Cortex of kidney (tissue), 1 donor: ENCODE results near the gene MMP24.
"Not testable (repeated sequence)": the region's sequence is repeated elsewhere in the genome, so short reads cannot be mapped to it uniquely, and the experiment has no call there.

Source experiments
- DNase-seq: peaks from one replicate; lab custom pipeline; 2025; lab: John Stamatoyannopoulos, UW

MMP24 gene

DNA sequence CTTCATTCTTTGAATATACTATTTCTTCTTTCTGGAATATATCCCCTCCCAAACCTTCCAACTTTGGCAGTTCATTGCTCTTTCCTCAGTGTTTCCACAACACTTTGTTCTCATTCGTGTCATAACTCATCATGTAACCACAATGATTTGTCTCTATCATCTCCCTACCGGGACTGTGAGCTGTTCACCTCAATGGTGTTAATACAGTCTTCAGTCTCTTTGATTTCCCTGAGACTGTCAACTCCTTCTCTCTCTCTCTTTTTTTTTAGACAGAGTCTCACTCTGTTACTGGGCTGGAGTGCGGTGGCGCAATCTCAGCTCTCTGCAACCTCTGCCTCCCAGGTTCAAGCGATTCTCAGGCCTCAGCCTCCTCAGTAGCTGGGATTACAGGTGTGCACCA is 2.5 kb upstream of the MMP24 start:
- DNase-seq, result no peak

GRCh38 chr20:35224536-35224935 is 2.0 kb upstream of the MMP24 start:
- DNase-seq, result no peak

DNA sequence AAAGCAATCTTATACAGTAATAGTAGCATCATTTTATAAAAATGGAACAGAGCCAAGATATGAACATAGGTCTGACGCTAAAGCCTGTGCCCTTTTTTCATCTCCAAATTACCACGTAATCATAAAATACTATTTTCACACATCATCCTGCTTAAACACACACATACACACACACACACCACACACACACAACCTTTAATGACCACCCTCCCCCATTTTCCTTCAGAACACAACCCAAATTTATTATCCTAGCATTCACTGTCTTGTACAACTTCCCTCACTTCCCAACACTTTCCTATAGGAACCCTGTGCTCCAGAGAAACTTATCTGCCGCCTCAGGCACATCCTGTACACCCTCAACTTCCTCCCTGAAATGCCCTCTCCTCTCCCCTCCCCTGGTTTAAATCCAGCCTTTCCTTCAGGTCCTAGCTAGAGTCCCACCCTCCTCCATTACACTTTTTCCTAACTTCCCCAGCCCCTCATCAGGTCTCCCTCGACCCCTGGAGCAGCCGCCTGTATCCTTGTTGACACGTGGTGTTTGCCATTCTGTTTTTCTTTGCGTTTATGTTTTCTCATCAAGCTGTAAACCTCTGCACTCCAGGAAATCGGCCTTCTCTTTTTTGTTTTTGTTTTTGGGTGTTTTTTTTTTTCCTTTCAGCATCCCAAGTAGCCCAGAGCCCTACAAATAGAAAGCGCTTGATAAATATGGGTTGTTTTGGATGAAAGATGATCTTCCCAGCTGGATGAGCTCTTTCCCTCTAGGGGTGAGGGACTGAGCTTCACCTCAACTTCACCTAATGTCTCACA is 968 bp upstream of the MMP24 start:
- no peak for DNase-seq

GRCh38 chr20:35226884-35227681 is 593 bp downstream of the MMP24 start:
- DNase-seq, result no peak

DNA sequence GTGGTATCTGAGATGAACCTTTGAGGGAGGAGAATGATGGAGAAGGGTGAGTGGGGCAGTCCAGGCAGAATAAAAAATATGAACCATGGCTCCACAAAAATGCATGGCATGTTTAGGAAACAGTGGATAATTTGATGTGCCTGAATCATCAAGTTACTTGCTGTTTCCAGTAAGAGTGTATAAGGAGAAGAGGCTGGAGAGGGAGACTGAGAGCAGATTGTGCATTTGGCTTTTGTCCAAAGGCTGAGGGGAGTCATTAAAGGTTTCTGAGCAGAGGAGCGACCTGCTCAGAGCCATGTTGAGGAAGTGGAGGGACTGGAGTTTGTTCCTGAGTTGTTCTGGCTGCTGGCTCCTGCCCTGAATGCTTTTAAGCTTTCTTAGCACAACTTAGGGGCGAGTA is 6.1 kb downstream of the MMP24 start:
- no peak for DNase-seq

DNA sequence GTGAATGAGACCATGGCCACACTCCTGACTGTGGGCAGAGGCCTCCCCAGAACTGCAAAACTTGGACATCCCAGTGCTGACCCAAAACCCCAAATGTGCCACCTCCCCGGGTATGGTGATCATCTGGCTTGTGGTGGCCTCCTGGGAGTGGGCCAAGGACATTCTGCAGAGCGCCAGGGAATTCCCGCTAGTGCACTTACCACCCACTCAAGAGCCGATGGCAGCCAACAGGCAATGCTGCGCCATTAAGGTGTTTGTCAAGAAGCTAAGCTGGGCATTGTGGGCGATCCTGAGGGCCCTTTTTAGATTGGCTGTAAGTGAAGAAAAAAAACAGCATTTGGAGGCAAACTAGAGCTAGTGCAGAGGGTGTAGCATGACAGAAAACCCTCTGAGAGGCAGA is 9.4 kb downstream of the MMP24 start:
- DNase-seq, result no peak

DNA sequence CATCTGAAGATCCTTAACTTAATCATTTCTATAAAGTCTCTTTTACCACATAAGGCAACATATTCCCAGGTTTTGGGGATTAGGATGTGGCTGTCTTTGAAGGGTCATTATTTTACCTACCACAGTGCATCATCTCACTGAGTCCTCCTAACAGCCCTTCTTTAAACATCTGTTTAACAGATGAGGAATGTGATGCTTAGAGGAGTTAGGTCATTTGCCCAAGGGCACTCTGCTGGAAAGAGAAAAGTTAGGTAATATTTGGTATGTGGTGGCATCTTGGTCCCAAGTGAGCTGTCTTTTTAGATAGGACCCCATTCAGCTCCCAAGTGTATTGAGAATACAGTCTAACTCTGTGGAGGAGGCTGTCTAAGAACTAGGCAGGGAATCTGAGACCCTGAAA is 11.0 kb downstream of the MMP24 start:
- DNase-seq, result no peak

- DNase-seq, result no peak
These were observed 11.7 kb downstream of the MMP24 start for GRCh38 chr20:35238170-35238569.

DNA sequence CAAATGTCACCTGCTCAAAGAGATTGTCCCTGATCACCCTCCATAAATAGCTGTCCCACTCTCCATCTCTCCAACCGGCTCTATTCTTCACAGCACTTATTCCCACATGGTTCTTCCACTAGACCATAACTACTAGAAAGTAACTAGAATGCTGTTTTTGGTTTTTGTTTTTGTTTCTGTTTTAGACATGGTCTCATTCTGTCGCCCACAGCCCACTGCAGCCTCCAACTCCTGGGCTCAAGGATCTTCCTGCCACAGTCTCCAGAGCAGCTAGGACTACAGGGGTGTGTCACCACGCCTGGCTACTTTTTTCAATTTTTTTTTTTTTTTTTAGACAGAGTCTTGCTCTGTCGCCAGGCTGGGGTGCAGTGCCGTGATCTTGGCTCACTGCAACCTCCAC is 12.2 kb downstream of the MMP24 start:
- no peak for DNase-seq

DNA sequence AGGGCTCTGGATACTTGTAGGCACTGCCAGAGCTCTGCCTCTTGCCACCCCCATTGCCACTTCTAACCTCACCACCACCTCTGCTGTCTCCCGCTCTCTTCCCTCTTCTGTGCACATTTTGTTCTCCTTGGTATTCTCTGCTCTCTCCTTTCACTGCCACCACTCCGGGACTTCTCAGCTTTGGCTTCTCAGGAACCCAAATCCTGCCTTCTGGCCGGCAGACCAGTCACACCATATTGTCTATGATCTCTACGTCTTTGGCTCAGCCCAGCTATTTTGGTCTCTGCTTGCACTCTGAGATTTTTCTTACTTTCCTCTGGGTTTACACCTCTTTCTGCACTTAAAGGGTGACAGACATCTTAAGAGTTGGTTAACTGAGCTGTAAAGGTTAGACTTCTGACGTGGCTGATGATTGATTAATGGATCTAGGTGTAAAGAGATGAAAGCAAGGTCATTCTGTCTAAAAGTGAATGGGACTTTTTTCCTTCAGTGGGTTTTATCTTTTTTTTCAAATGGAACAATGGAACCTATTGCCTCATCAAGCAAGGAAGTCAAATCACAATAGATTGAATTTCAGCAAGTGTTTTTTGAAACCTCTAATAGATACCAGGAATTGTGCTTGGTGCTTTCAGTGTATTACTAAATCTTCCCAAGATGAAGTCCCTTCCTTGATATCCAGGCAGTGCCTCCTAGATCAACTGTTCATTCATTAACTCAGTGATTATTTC is 13.8 kb downstream of the MMP24 start:
- no peak for DNase-seq

DNA sequence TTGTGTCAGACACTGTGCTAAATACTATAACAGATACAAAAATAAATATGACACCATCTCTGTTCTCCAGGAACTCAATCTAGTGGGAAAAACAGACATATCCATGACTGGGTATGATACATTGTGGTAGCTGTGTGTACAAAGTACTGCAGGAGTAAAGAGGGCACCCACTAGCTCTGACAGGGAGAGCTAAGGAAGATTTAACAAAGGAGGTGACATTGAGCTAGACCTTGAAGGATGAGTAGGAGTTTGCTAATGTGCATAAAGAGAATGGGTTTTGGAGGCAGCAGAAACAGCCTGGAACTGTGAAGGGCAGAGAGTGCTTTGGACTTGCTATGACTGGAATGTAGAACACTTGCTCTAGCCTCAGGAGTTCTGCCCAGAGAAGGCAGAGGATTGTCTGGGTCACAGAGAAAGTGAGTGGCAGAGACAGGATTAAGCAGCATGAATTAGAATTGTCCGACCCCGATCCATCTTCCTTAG is 14.4 kb downstream of the MMP24 start:
- no peak for DNase-seq

DNA sequence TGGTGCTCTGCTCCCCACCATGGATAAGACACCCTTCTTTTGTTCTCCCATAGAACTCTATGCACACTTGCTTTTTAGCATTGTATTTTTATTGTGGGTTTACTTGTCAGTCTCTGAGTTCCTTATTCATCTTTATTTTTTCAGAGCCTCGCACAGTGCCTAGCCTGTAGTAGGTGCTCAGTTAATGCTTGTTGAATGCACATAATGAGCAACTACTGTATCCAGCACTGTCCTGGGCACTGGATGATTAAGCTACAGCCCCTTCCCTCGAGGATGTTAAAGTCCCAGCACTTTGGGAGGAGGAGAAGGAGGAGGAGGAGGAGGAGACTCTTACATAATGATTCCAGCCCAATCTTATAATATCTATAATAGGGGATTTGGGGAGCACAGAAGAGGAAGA is 16.8 kb downstream of the MMP24 start:
- no peak for DNase-seq

DNA sequence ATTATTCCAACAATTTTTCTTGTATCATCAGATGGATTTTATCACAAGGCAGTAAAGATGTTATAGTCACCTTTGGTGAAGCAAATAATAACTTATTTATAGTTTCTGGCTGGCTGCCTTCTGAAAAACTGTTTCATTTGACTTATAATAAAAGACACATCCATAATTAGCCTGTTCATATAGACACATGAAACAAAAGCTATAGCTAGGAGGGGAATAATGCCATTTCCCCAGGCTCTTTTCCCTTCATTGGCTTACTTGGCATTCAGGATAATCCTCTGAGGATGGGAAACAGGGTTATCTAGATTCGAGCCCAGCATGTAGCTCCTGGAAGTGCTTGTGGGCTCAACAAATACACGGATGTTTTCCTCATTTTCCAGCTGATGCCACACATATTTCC is 17.5 kb downstream of the MMP24 start:
- no peak for DNase-seq

DNA sequence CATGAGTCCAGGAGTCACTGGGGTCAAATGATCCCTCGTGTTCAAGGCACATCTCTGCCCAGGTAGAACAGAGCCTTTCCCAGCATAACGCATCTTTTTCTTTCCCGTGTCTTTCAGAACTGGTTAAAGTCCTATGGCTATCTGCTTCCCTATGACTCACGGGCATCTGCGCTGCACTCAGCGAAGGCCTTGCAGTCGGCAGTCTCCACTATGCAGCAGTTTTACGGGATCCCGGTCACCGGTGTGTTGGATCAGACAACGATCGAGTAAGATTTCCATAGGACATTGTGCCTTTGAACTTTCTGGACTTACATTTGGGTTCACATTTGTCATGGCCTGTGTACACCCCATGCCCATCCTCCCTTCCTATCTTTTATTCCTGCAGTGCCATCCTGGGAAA is 20.2 kb downstream of the MMP24 start:
- no peak for DNase-seq

- no peak for DNase-seq
These were observed 22.4 kb downstream of the MMP24 start for GRCh38 chr20:35248641-35249475.

GRCh38 chr20:35251613-35251940 is 25.1 kb downstream of the MMP24 start:
- no peak for DNase-seq

DNA sequence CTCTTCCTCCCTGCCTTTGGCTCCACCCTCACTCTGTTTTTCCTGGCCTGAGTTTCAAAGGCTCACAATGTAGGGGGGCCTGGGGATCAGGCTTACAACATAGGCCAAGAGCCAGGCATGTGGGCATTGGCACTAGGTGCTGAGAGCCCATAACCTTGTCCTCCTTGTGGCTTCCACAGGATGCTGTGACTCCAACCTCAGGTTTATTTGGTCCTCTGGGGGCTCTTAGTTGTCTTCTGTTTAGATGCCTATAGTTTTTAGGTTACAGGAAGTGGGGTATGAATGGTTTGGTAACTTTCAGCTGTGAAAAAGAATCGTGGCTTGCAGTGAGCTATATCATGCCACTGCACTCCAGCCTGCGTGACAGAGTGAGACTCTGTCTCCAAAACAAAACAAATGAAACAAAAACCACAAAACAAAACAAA is 25.6 kb downstream of the MMP24 start:
- no peak for DNase-seq

GRCh38 chr20:35252598-35252997 is 26.1 kb downstream of the MMP24 start:
- not testable (repeated sequence) for DNase-seq

DNA sequence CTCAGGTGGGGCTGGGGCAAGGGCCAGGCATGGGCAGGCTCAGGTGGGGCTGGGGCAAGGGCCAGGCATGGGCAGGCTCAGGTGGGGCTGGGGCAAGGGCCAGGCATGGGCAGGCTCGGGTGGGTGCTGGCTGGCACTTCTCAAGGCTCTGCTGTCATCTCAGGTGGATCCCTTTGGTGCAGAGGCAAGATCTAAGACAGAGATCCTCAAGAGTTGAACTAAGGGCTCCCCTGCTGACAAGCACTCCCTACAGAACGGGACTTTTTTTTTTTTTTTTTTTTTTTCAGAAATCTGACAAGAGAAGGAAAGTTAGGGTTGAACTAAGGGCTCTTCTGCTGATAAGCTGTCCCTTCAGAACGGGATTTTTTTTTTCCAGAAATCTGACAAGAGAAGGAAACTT is 26.5 kb downstream of the MMP24 start:
- DNase-seq, result no peak

- no peak for DNase-seq
These were observed 28.0 kb downstream of the MMP24 start for GRCh38 chr20:35254448-35254999.

DNA sequence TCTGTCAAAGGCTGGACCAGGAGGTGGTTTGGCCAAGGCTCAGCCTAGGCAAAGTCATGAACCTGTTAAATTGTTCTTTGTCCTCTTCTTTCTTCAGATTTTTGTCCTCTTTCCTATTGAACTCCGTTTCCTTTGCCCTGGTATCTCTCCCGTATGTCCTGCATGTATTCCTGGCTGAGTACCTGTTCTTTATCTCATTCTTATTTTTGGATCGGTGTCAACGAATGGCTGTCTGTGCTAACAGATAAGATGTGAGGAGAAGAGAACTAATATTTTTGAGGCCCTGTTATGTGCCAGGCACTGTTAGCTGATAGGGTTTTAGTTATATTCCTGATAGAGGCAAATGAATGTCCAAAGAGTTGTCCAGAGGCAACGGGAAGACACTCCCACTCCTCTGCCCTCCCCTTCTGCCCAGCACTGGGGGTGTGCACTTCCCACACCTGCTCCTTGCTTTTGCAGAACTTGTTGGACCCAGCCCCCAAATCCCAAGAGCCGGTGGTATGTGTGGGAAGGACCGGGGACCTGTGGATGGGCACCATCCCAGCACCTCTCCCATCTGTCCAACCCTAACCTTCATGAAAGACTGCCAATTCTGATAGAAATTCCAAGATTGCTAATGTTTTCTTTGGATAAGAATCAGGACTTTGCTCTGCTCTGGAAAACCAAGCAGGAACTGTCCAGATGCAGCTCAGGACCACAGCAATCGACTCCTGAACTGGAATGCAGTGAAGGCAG is 30.9 kb downstream of the MMP24 start:
- no peak for DNase-seq
